ENCODE data around the gene RAPGEF4.
A peak's percentile ranks its signal among the peaks of the same experiment; 100 is the strongest.

RAPGEF4 gene

DNA sequence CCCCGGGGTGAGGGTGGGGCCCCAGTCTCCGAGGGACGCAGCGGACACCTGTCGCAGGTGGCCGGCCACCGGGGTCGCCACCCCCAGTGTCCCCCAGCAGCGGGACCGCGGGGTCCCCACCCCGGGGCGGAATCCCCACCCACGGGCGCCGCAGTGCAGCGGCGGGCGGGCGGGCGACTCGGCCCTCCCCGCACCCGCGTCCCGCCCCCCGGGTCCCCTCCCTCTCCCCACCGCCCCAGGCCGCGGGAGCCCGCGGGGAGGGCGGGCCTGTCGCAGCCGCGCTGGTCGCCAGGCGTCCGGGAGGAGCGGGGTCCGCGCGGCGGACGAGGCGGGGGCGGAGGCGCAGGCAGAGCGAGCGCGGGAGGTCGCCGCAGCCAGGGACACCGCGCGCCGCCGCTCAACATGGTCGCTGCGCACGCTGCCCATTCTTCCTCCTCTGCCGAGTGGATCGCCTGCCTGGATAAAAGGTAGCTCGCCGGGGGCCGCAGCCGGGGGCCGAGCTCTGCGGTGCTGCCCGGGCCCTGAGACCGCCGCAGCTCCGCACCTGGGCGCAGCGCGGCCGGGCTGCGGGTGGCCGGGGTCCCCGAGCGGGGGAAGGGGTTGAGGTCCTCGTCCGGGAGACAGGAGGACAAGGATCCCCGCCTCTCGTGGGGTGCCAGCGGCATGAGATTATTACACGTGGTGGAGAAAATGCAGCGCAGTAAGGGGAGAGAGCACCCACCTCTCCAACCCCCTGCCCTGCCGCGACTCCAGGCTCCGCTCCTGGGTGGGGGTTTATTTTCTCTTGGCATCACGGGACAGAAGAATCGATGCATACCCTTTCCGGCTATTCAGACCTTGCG is at the start of gene RAPGEF4:
Gene RAPGEF4, plus strand, starts transcription at position 264 of the 842 bp plus-strand sequence. Its CDS starts 139 bp downstream, at position 403.
- peak; percentile 75 for DNase-seq

DNA sequence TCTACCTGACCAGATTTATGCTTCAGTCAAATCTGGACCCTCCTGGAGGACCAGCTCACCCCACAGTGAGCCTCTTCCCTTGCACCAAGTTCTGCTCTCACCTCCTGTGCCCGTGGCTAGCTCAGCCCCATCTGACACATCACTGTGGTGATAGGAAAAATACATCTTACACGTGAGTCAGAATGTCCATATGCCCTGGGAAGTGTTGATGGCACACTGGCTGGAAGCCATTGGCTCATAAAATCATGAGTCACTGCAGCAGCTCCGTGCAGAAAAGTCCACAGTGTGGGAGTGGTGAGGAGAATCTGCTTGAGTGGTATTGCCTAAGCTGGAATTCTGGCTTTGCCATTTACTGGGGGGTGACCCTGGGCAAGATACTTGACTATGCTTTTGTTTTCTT is 42.6 kb upstream of the RAPGEF4 start:
- DNase-seq: peak; percentile 97

DNA sequence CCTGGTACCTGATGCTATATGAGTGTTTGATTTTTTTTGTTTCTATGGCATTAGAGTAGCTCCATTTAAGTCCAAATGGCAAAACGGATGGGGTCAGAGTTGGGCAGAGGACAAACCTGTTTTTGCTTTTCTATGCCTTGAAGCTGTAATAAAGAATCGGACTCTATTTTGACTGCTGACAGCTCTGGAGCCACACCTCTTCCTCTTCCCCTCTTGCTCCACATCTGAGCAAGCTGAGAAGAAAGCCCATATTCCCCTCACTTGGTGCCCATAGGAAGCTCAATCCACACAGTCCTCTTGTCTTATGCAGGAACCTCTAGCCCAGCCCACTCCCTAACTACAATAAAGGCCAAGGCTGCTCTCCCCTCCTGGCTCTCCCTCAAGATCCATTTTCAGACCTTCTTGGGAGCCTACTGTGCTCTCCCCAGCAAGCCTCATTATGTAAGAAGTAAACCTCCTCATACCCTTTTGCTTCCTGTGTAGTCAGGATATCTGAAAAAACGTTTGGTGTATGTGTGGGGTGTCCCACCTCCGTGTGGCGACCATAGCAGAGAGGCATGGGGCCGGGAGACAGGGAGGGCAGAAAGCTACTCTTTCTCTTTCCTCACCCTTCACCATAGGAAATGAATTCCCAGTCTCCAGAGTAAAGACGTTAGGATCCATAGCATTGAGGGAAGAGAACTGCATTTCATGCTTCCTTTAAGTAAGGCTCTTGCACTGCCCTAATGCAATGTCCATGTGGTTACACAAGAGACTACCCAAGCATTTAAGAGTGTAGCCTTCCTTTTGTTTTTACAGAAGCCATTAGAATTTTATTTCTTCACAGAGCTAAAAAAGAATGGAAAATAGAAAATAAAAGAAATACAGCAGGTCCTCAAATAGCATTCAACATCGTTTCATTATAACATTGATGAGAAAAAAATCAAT is 41.9 kb upstream of the RAPGEF4 start:
- peak; percentile 69 for DNase-seq

DNA sequence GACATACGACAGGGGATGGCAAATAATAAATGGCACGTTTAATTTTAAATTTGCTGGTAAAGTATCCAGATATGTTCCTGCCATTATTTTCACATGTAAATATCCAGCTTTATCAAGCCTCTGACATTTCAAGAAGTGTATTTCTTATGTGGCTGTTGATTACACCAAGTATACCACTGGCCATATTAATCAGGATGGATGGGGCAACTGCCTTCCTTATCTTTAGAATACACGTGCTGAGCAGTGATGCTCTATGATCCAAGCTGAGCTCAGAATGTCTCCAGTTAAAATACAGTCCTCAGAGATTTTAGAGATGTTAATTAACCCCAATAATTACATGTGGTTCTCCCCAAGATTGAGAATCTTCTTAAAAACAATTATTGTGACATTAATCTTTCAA is 38.3 kb upstream of the RAPGEF4 start:
- DNase-seq: no peak

DNA sequence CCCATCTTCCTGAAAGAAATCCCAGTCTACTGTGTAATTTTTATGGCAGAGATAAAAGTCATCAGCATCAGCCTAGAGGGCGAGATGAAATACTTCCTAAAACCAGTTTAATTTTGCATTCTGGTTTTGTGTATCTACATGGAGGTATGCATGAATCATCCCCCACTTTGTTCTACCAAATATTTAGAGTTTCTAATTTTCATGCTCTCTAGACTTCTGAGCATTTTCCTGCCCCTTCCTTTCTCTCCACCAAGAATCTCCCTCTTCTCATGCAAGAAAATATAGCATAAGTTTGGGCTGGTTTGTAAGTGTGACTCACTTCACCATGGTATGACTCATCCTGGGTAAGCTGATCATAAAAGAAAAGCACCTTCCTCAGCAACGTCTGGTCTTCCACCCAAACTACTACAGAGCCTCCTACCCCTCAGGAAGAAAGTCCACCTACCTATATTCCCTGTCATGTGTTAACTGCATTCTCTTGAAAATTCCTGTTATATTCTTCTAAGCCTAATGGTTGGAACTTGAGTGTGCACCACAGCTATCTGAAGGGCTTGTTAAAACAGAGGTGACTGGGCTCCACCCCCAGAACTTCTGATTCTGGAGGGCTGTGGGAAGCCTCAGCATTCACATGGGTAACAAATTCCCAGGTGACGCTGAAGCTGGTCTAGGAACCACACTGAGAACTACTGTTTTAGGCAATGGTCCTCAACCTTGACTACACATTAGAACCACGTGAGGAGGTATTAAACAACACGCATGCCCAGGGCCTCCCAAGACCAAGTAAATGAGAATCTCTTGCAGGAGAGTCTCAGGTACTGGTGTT is 37.4 kb upstream of the RAPGEF4 start:
- DNase-seq: peak; percentile 82

DNA sequence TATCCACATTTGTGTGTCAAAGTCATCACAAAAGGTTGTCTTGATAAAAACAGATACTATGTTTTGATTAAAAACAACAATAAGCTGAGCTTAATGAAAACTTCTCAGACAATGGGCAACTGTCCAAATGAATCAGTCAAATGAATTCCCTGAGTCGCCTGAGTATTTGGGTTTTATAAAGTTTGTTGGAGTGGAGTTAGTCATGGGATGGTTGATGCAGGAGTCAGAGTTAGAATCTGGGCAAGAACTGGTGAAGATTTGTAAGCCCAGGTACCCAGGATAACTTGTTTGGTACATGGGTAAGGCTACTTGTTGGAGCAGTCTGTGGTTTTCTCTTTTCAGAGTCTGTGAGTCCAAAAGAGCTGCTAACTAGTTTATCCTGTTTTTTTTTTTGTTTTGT is 34.4 kb upstream of the RAPGEF4 start:
- no peak for DNase-seq

DNA sequence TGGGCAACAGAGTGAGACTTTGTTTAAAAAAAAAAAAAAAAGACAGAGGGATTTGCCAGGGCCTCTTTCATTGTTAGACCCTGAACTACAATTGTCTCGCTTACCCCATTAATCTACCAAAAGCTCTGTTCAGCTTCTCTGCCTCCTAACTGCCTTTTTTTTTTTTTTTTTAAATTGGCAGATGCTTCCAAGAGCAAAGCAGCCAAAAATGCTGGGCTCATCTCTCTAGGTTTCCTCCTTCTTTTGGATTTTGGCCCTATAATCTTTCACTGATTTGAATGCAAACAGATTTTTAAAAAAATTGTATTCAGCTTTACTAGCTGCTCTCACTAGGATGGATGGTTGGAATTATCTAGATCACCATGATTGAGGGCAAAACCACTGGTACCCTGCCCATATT is 33.2 kb upstream of the RAPGEF4 start:
- DNase-seq: no peak

DNA sequence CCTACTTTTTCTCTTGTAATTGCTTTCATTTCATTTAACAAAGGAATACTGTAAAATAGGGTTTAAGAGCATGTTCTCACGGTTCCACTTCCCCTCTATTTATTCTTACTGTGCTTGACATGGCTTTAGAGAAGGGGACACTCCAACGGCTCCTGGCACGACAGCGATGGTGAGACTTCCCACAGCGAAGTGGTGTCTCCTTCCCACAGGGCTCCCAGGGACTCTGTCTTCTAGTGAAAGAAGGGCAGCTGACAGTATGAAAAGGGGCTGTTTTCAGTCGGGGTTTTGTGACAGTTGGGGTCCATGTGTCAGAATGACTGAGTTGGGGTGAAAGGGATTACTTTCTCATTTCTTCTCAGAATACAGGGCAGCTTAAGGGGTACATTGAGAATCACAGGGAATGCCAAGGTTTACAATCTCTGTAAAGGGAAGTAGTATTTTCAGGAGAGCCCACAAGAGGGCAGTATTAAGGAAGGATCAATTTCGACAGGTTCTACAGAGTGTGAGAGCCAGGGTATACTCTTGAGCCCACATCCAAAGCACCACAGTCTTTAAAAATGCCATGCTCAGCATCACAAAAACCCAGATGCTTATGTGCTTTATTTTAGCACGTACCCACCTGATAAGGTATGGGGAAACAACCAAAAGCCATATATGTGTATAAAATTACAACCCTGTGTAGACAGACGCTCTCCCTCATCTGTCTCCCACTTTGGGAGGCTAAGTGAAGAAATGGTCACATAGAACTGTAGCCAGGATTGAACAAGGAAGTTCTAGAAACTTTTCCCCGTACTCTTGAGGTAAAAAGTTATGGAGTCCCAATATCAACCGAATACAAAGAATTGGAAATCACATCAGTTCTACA is 31.3 kb upstream of the RAPGEF4 start:
- DNase-seq: peak; percentile 79

DNA sequence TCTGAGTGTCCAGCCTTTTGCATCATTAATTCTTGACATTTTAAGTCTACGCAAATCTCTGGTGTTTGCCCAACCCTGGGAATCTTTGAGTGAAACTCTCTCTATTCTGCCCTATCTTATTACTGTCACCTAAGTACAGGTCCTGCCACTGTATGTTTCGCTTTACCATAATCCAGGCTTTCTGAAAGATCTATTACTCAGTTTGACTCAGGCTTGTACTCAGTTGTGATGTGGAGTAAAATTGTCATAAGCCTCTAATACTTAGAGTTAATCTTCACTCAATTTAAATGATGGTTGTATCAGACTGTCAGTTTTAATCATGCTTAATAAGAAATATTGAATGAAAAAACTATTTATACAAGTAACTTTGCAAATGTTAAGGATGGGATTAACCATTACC is 30.3 kb upstream of the RAPGEF4 start:
- DNase-seq: no peak

DNA sequence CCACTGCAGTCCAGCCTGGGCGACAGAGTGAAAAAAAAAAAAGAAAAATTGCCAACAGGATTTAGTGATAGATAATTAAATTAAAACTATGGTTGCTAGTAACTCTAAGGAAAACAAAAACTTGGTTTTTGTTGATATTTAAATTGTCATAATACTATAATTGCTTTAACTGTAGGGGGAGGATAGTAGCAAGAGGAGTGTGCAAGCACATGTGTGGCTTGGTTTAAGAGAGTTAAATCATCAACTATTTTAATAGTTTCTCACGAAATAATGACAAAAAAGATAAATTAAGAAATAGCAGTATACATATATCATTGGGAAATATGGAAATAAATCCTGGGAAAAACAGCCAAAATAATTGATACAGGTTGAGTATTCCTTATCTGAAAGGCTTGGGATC is 27.4 kb upstream of the RAPGEF4 start:
- DNase-seq: no peak

DNA sequence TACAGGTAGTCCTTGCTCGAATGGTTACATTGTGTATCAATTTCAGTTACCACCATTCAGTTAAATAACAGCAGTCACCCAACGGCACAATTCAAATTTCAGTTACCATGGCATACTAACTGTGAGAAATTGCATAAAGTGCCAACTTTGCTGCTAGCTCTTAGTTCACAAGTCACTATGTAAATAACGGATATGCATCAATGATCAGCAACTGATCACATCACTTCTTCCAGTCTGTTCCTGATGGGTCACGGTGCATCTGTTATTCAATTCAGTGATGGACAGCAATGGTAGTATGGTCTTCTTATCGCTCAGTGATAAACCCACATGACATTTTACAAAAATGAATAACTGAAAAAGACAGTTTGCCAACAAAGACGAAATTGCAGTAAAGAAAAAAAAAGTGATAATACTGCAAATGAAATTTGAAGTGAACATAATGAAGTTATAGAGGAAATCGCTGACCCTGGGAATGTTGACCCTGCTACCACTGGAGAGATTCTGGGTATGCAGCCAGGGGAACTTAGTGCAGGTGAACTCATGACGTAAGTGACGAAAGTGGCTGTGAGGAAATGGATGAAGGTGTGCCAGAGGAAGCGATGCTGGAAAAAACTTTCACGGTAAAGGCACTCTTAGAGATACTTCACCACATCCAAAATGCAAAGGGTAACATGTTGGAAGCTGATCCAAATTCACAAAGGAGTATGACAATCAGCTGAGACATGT is 25.9 kb upstream of the RAPGEF4 start:
- DNase-seq: peak; percentile 45

DNA sequence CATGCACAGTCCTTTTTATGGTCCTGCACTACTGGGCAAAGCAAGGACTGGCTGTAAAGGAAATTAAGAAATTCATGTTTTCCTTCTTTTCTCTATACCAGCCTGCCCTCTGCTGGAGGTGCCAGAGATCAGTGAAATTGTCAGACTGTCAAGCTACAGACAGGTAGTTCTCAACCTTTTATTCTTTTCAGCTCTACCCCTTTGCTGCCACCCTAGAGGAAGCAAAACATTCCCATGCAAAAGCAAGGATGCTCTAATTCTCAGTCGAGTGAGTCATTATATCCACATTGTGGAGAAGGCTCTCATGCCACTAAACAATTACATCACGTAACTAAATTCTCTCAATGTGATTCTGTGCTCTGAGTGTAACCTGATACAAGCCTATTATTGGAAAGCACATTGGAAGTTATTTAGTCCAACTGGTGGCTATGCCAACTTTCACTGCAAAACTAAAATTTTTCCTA is 25.0 kb upstream of the RAPGEF4 start:
- DNase-seq: peak; percentile 98

DNA sequence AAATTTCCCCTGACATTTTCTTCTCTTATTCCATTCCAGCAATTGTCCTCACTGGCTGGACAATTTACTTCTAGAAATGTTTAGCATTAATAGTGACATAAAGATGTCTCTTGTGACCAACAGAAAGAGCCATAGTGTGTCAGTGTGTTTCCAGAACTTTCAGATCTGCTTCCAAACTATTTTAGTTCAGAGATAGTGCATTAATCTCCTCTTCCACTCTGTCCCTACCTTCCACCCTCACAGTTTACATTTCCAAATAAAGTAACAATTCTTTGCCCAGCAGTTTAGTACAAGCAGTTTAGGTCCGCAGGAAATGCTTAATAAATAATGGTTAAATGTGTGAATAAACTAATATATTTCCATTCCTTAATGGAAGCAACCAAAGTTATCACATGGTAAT is 24.5 kb upstream of the RAPGEF4 start:
- no peak for DNase-seq

DNA sequence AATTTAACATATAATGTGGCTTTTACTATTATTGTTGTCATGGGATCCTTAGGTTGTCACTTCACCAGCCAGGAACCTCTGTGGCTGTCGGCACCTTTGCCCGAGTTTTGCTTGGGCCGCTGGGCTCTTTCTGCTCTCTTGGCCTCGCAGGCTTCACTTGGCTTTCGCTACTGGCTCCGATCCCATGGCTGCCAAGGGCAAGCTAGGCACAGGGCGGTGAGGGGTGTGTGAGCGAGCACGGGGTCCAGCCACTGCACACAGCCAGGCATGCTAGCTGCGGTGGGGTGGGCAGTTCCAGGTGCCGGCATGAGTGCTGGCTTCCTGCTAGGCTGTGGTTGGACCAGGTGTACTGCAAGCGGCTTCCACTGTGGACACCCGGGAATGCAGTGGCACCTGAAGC is 23.4 kb upstream of the RAPGEF4 start:
- no peak for DNase-seq

DNA sequence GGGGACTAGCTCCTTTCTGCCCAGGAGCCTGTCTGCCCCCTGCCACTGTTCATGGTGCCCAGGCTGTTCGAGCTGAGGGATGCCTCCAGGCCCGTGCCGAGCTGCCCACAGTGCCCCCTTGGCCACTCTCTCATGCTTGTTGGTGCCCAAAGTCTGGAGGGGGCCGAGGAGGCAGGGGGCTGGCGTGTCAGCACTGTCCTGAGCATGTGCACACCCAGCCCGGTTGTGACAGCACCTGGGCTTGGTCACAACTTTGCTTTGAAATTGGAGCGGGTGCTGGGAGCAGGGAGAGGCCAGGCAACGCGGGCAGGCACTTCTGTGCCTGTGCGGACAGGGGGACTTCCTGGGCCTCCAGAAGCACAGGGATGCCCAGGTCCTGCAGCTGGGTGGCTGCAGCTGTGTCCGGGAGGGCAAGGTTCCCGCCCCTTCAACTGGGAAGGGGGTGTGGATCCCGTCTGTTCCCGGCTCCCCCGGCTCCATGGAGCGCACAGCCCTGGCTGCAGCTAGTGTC is 22.2 kb upstream of the RAPGEF4 start:
- DNase-seq: no peak

DNA sequence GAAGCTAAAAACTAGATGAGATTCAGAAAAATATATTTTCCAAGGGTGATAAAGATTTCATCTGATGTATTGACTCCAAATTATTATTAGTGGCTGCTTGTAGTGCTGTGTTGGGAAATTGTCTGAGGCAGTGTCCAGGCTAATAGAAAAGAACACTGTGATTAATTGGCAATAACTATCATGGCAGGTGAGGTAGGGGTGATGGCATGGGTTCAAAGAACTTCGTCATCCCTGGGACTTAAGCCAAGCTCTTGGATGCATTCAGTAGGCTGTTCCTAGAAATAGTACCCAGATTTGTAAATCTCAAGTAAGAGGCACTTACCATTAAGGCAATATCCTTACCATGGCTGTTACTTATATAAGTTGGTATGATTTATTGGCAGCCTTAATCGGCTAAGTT is 13.2 kb upstream of the RAPGEF4 start:
- no peak for DNase-seq

DNA sequence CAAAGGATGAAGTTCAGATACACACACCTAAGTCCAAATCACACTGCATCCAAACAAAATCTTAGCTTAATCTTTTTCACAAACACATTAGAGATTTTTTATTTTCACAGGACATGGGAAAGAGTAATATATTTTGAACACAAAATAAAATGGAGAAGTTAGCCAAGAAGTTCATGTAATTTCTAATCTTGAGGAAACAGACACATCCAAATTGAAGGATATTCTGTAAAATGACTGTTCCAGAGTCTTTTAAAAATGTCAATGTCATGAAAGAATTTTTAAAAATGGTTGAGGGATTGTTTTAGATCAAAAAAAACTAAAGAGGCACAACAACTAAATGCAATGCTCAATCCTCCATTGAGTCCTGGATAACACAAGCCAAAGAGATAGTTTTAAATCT is 12.4 kb upstream of the RAPGEF4 start:
- DNase-seq: no peak

DNA sequence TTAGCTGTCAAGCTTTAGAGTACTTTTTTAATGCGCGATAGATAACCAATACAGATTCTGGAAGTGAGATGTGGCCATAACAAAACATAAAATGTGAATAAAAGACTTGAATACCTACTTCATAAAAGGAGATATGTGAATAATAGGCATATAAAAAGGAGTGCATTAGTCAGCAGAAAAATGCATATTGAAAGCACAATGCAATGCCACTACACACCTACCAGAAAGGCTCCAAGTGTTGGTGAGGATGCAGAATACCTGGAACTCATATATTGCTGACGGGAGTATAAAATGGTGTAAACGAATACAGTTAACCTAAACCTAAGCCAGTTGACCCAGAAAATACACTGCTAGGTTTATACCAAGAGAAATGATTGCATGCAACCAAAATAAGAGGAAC is 10.9 kb upstream of the RAPGEF4 start:
- no peak for DNase-seq

DNA sequence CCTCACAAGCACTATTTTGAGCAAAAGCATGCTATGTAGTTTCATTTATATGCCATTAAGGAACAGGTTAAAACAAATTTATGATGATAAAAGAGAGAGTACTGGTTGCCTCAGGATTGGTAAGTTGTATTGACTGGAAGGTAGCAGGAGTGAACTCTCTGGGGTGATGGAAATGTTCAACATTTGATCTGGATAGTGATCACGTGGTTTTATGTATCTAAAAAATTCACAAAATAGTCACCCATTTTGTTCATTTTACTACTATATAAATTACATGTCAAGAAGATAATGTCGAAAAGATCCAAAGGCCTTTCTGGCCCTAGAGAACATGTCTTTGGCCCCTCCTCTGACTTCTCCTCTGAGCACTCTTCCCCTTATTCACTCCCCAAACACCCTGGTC is 10.4 kb upstream of the RAPGEF4 start:
- no peak for DNase-seq

DNA sequence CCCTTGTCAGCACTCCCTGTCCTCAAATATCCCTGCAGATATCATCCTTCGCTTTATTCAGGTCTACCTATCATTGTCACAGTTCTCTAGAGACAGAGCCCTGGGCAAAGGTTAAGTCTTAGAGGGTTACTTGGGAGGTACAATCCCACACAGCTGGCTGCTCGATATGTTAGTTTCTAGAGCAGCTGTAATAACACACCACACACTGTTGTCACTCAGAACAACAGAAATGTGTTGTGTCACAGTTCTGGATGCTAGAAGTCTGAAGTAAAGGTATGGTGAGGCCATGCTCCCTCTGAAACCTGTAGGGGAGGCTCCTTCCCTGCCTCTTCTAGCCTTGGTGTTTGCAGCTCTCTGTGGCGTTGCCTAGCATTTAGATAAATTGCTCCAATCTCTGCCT is 9.9 kb upstream of the RAPGEF4 start:
- DNase-seq: peak; percentile 29

DNA sequence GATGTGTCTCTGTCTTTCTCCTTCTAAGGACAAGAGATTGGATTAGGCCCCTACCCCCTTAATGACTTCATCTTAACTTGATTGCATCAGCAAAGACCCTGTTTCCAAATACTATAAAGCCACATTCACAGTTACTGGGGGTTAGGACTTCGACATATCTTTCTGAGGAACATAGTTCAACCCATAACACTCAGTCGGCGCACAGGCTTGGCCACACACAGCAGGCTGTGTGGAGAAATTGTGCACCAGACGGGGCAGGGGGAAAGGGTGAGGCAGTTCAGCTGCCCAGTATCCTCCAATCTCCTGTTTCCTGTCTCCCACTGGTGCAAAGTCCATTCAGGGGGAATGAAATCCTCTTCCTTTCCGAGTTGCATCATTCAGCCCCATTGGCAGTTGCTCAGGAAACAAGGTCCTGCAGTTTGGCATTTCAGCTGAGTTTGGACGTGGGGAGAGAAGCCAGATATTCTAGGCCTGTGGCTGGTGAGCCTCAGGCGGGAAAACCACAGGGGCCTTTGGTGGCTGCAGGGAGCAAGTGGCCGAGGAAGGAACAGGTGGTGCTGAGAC is 9.4 kb upstream of the RAPGEF4 start:
- DNase-seq: peak; percentile 62
